ENCODE measurements around the gene EPN1.

EPN1 gene

GRCh38 chr19:55716531-55716930 is 41.5 kb downstream of the EPN1 start:
- TF ChIP-seq YY1 (IDR thresholded peaks at IDR 0.05; ENCODE audit: low read depth): no peak
- TF ChIP-seq ZBTB7A (IDR thresholded peaks at IDR 0.05; ENCODE audit: low read depth): no peak
- TF ChIP-seq CEBPB (IDR thresholded peaks at IDR 0.05): no peak
- no peak for TF ChIP-seq EP300 (IDR thresholded peaks at IDR 0.05; ENCODE audit: borderline replicate concordance)
- no peak for TF ChIP-seq CREB1 (IDR thresholded peaks at IDR 0.05; ENCODE audit: low read depth)
- TF ChIP-seq NFIC (IDR thresholded peaks at IDR 0.05): no peak
- no peak for TF ChIP-seq TEAD4 (IDR thresholded peaks at IDR 0.05)
- TF ChIP-seq TCF12 (IDR thresholded peaks at IDR 0.05; ENCODE audit: low read depth): no peak
- no peak for TF ChIP-seq TAF1 (IDR thresholded peaks at IDR 0.05; ENCODE audit: low read depth)
- TF ChIP-seq MAX (IDR thresholded peaks at IDR 0.05): no peak
- TF ChIP-seq FOXM1 (IDR thresholded peaks at IDR 0.05; ENCODE audit: borderline replicate concordance, low read depth): no peak
- no peak for TF ChIP-seq EGR1 (IDR thresholded peaks at IDR 0.05)
- TF ChIP-seq USF1 (IDR thresholded peaks at IDR 0.05): no peak
- TF ChIP-seq, protein P1, sequence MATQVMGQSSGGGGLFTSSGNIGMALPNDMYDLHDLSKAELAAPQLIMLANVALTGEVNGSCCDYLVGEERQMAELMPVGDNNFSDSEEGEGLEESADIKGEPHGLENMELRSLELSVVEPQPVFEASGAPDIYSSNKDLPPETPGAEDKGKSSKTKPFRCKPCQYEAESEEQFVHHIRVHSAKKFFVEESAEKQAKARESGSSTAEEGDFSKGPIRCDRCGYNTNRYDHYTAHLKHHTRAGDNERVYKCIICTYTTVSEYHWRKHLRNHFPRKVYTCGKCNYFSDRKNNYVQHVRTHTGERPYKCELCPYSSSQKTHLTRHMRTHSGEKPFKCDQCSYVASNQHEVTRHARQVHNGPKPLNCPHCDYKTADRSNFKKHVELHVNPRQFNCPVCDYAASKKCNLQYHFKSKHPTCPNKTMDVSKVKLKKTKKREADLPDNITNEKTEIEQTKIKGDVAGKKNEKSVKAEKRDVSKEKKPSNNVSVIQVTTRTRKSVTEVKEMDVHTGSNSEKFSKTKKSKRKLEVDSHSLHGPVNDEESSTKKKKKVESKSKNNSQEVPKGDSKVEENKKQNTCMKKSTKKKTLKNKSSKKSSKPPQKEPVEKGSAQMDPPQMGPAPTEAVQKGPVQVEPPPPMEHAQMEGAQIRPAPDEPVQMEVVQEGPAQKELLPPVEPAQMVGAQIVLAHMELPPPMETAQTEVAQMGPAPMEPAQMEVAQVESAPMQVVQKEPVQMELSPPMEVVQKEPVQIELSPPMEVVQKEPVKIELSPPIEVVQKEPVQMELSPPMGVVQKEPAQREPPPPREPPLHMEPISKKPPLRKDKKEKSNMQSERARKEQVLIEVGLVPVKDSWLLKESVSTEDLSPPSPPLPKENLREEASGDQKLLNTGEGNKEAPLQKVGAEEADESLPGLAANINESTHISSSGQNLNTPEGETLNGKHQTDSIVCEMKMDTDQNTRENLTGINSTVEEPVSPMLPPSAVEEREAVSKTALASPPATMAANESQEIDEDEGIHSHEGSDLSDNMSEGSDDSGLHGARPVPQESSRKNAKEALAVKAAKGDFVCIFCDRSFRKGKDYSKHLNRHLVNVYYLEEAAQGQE (IDR thresholded peaks at IDR 0.05; ENCODE audit: low read depth): no peak
- no peak for TF ChIP-seq RAD21 (IDR thresholded peaks at IDR 0.05; ENCODE audit: low read depth)

- TF ChIP-seq EP300 (IDR thresholded peaks at IDR 0.05; ENCODE audit: borderline replicate concordance) (no peak), RAD21 (IDR thresholded peaks at IDR 0.05; ENCODE audit: low read depth) (no peak), USF1 (IDR thresholded peaks at IDR 0.05) (no peak)
Observed at GRCh38 chr19:55717251-55717650, 42.2 kb downstream of the EPN1 start.

GRCh38 chr19:55720214-55720746 is 45.3 kb downstream of the EPN1 start:
- TF ChIP-seq ZBTB7A (IDR thresholded peaks at IDR 0.05; ENCODE audit: low read depth) (no peak), NFIC (IDR thresholded peaks at IDR 0.05) (no peak), YY1 (IDR thresholded peaks at IDR 0.05; ENCODE audit: low read depth) (no peak), MAX (IDR thresholded peaks at IDR 0.05) (no peak), EGR1 (IDR thresholded peaks at IDR 0.05) (no peak), FOXM1 (IDR thresholded peaks at IDR 0.05; ENCODE audit: borderline replicate concordance, low read depth) (no peak), TCF12 (IDR thresholded peaks at IDR 0.05; ENCODE audit: low read depth) (no peak), USF1 (IDR thresholded peaks at IDR 0.05) (no peak), CREB1 (IDR thresholded peaks at IDR 0.05; ENCODE audit: low read depth) (no peak), TAF1 (IDR thresholded peaks at IDR 0.05; ENCODE audit: low read depth) (no peak), RAD21 (IDR thresholded peaks at IDR 0.05; ENCODE audit: low read depth) (no peak), CEBPB (IDR thresholded peaks at IDR 0.05) (no peak), EP300 (IDR thresholded peaks at IDR 0.05; ENCODE audit: borderline replicate concordance) (no peak), TEAD4 (IDR thresholded peaks at IDR 0.05) (no peak)
- TF ChIP-seq, protein P1 (IDR thresholded peaks at IDR 0.05; ENCODE audit: low read depth): no peak

DNA sequence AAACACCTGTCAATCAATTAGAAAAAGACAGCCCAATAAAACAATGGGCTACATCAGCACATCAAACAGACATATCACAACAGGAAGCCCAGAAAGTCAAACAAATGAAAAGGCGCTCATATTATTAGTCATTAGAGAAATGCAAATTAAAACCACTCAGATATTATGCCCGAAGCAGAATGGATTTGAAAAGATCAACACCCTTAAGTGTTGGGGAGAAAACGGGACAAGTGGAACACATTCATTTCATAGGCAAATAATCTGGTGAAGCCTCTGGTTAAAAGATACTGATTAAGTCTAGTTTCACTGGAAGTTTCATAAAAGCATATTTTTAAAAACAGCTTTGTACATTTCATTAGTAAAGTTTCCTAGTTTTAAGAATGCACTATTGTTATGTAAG is 45.8 kb downstream of the EPN1 start:
- TF ChIP-seq MAX (IDR thresholded peaks at IDR 0.05): no peak
- TF ChIP-seq USF1 (IDR thresholded peaks at IDR 0.05): no peak
- TF ChIP-seq TCF12 (IDR thresholded peaks at IDR 0.05; ENCODE audit: low read depth): no peak
- TF ChIP-seq, protein P1 (IDR thresholded peaks at IDR 0.05; ENCODE audit: low read depth): no peak
- TF ChIP-seq YY1 (IDR thresholded peaks at IDR 0.05; ENCODE audit: low read depth): no peak
- no peak for TF ChIP-seq CREB1 (IDR thresholded peaks at IDR 0.05; ENCODE audit: low read depth)
- TF ChIP-seq CEBPB (IDR thresholded peaks at IDR 0.05): no peak
- TF ChIP-seq FOXM1 (IDR thresholded peaks at IDR 0.05; ENCODE audit: borderline replicate concordance, low read depth): no peak
- TF ChIP-seq ZBTB7A (IDR thresholded peaks at IDR 0.05; ENCODE audit: low read depth): no peak
- TF ChIP-seq RAD21 (IDR thresholded peaks at IDR 0.05; ENCODE audit: low read depth): no peak

All from Ishikawa (cell line).